SK-N-SH treated with all-trans-retinoic acid at 6 μM for 48 hours (cell line): ENCODE measurements around the gene SLC35B2.

Source experiments
- BACH2 ChIP-seq: fragments of 250-450 bp; sonication (Bioruptor Pico); IDR thresholded peaks from 2 replicates; pipeline ENCODE4 v1.9.0; 2021; ENCODE audit warnings: mild to moderate bottlenecking, borderline replicate concordance
- CREB5 ChIP-seq: fragments of 250-450 bp; sonication (Bioruptor Pico); IDR thresholded peaks from 2 replicates; pipeline ENCODE4 v1.5.1; 2020; ENCODE audit warnings: low read depth, mild to moderate bottlenecking, moderate library complexity
- CSDC2 ChIP-seq: fragments of 250-450 bp; sonication (Bioruptor Pico); IDR thresholded peaks from 2 replicates; pipeline ENCODE4 v1.5.0; 2020; ENCODE audit warnings: mild to moderate bottlenecking, moderate library complexity
- CSRNP3 ChIP-seq: fragments of 250-450 bp; sonication (Bioruptor Pico); IDR thresholded peaks from 2 replicates; pipeline ENCODE4 v1.5.1; 2021; ENCODE audit warnings: mild to moderate bottlenecking, moderate library complexity
- OSR1 ChIP-seq: fragments of 250-450 bp; sonication (Bioruptor Pico); IDR thresholded peaks from 2 replicates; pipeline ENCODE4 v1.8.0; 2022; ENCODE audit warnings: moderate library complexity, mild to moderate bottlenecking, inconsistent platforms
- POU6F1 ChIP-seq: fragments of 250-450 bp; sonication (Bioruptor Pico); IDR thresholded peaks from 2 replicates; pipeline ENCODE4 v1.8.0; 2021; ENCODE audit warnings: low read depth, mild to moderate bottlenecking, moderate library complexity, borderline replicate concordance
- ZFP30 ChIP-seq: fragments of 450-650 bp; formaldehyde crosslinking; IDR thresholded peaks from 2 replicates; pipeline ENCODE4 v1.5.0; 2022; ENCODE audit warnings: mild to moderate bottlenecking, moderate library complexity
- ZNF70 ChIP-seq: fragments of 450-650 bp; formaldehyde crosslinking; IDR thresholded peaks from 2 replicates; pipeline ENCODE4 v1.5.0; 2020; ENCODE audit warnings: mild to moderate bottlenecking, moderate library complexity

GRCh38 chr6:44222486-44223318 is 34.6 kb downstream of the SLC35B2 start:
- TF ChIP-seq BACH2 (CRISPR knock-in tag) (no peak), ZFP30 (CRISPR knock-in tag) (no peak), OSR1 (CRISPR knock-in tag) (no peak), CSDC2 (CRISPR knock-in tag) (no peak), CSRNP3 (CRISPR knock-in tag) (no peak), POU6F1 (CRISPR knock-in tag) (no peak), ZNF70 (CRISPR knock-in tag) (no peak), CREB5 (no peak)
